ENCODE data around the gene GINS2. TPM values are rescaled to one million over a fixed set of nuclear protein-coding genes. Genes with fewer than 3 reads are reported as not detected.

Gene GINS2
- total RNA-seq, 1 experiment from 2014 or later, result 38.0 TPM

GRCh38 chr16:85695196-85696128 lies 6.7 kb upstream of the GINS2 start:
- no peaks in the 10 kb centered on the region for H3K9me3 Mint-ChIP-seq
- no peak overlapping the region for H3K27ac Mint-ChIP-seq
- no peaks in the 10 kb centered on the region for H3K36me3 Mint-ChIP-seq
- ATAC-seq (no peak), DNase-seq (ENCODE audit: low spot score) (no peak)
- POLR2A ChIA-PET, result no interaction called here
- H3K4me1 Mint-ChIP-seq, result 0 out of 2 replicates have a peak, but pooled peaks cover 6% of the 10 kb centered on the region
- H3K4me3 Mint-ChIP-seq, result no peak overlapping the region
- H3K27me3 Mint-ChIP-seq (ENCODE audit: low read depth), result peaks cover 11% of the 10 kb centered on the region
- CTCF ChIA-PET, result interaction anchor here (0.7 to 2.0 kb wide), 5 partner anchors 7 to 279 kb away, joined by 3 to 9 read pairs (median 6); no protein-coding TSS in a partner anchor
- TF ChIP-seq E2F1 (CRISPR knock-in tag; IDR thresholded peaks at IDR 0.05), result no peak
- no peak for TF ChIP-seq FOXJ3 (CRISPR knock-in tag; IDR thresholded peaks at IDR 0.05; ENCODE audit: borderline replicate concordance)
- no peak for TF ChIP-seq CDX4 (CRISPR knock-in tag; IDR thresholded peaks at IDR 0.05; ENCODE audit: borderline replicate concordance)
- no peak for TF ChIP-seq ARID4B (CRISPR knock-in tag; IDR thresholded peaks at IDR 0.05; ENCODE audit: borderline replicate concordance)
- no peak for TF ChIP-seq TCF7 (CRISPR knock-in tag; IDR thresholded peaks at IDR 0.05; ENCODE audit: low read depth)
- no peak for TF ChIP-seq ZNF317 (CRISPR knock-in tag; IDR thresholded peaks at IDR 0.05; ENCODE audit: borderline replicate concordance, low read depth)
- TF ChIP-seq ZNF138 (CRISPR knock-in tag; conservative IDR thresholded peaks at IDR 0.05), result no peak
- TF ChIP-seq FOXP1 (CRISPR knock-in tag; IDR thresholded peaks at IDR 0.05; ENCODE audit: borderline replicate concordance), result no peak
- TF ChIP-seq SMAD4 (CRISPR knock-in tag; IDR thresholded peaks at IDR 0.05), result no peak
- TF ChIP-seq ESRRA (CRISPR knock-in tag; IDR thresholded peaks at IDR 0.05; ENCODE audit: borderline replicate concordance), result no peak
- no peak for TF ChIP-seq MXD4 (CRISPR knock-in tag; IDR thresholded peaks at IDR 0.05; ENCODE audit: borderline replicate concordance)

GRCh38 chr16:85690469-85691064 lies 1.8 kb upstream of the GINS2 start:
- Mint-ChIP-seq H3K9me3 (no peaks in the 10 kb centered on the region), H3K27me3 (ENCODE audit: low read depth) (peaks cover 17% of the 10 kb centered on the region; the same call in 1 of the 2 replicates), H3K4me3 (no peak overlapping the region), H3K36me3 (peaks cover 9% of the 10 kb centered on the region; the same call in 1 of the 2 replicates), H3K4me1 (peaks cover 10% of the 10 kb centered on the region), H3K27ac (no peak overlapping the region)
- ChIA-PET CTCF (interaction anchor here (0.6 to 3.7 kb wide), 3 partner anchors 9 to 268 kb away, joined by 3 to 33 read pairs (median 14); no protein-coding TSS in a partner anchor), POLR2A (no interaction called here)
- no peak for DNase-seq (ENCODE audit: low spot score)
- no peak for ATAC-seq
- TF ChIP-seq STAT6 (CRISPR knock-in tag; conservative IDR thresholded peaks at IDR 0.05; ENCODE audit: low read depth), result no peak
- TF ChIP-seq ATF2 (CRISPR knock-in tag; IDR thresholded peaks at IDR 0.05; ENCODE audit: borderline replicate concordance, low read depth), result no peak
- TF ChIP-seq ZNF263 (CRISPR knock-in tag; IDR thresholded peaks at IDR 0.05; ENCODE audit: low read depth), result no peak
- TF ChIP-seq OVOL2 (CRISPR knock-in tag; IDR thresholded peaks at IDR 0.05; ENCODE audit: borderline replicate concordance), result no peak
- TF ChIP-seq ERG (CRISPR knock-in tag; IDR thresholded peaks at IDR 0.05), result no peak
- TF ChIP-seq SMAD4 (CRISPR knock-in tag; IDR thresholded peaks at IDR 0.05), result no peak
- TF ChIP-seq JAZF1 (CRISPR knock-in tag; IDR thresholded peaks at IDR 0.05), result no peak
- no peak for TF ChIP-seq ATF3 (CRISPR knock-in tag; conservative IDR thresholded peaks at IDR 0.05)
- TF ChIP-seq NFATC4 (CRISPR knock-in tag; IDR thresholded peaks at IDR 0.05), result no peak
